ENCODE results near the gene ZKSCAN7.

ZKSCAN7 gene

GRCh38 chr3:44596621-44597020 lies 41.6 kb downstream of the ZKSCAN7 start:
- DNase-seq (ENCODE audit: low read depth): no peak
- in situ Hi-C loops (cut with HindIII; ENCODE audit: low sequenced_read_pairs): no loop called here
- no peak for TF ChIP-seq CTCF (IDR thresholded peaks at IDR 0.05; ENCODE audit: low read depth, low read length, missing control alignments)
- H3K4me3 ChIP-seq (ENCODE audit: low read depth, low read length): no peak overlapping the region

GRCh38 chr3:44601749-44602148 lies 46.8 kb downstream of the ZKSCAN7 start:
- TF ChIP-seq CTCF (IDR thresholded peaks at IDR 0.05; ENCODE audit: low read depth, low read length, missing control alignments): no peak
- no peak overlapping the region for H3K4me3 ChIP-seq (ENCODE audit: low read depth, low read length)
- no peak for DNase-seq (ENCODE audit: low read depth)
- in situ Hi-C loops (cut with HindIII; ENCODE audit: low sequenced_read_pairs): no loop called here

GRCh38 chr3:44612678-44613077 lies 57.7 kb downstream of the ZKSCAN7 start:
- no peak for TF ChIP-seq CTCF (IDR thresholded peaks at IDR 0.05; ENCODE audit: low read depth, low read length, missing control alignments)
- in situ Hi-C loops (cut with HindIII; ENCODE audit: low sequenced_read_pairs): no loop called here

More at GRCh38 chr3:44612678-44613077, 57.7 kb downstream of the ZKSCAN7 start:
- no peak for DNase-seq (ENCODE audit: low read depth)
- no peak overlapping the region for H3K4me3 ChIP-seq (ENCODE audit: low read depth, low read length)

All from astrocyte of the cerebellum (primary cell).